HEK293T (cell line): ENCODE data around the gene POLE3.

ENCODE experiments used
- ARNT ChIP-seq: fragments of 450-650 bp; IDR thresholded peaks from 2 replicates; pipeline ENCODE4 v1.6.1; 2017; ENCODE audit warnings: mild to moderate bottlenecking
- BHLHE40 ChIP-seq: fragments of 450-650 bp; IDR thresholded peaks from 2 replicates; pipeline ENCODE4 v1.6.1; 2016; ENCODE audit warnings: mild to moderate bottlenecking, moderate library complexity, borderline replicate concordance
- FOXA1 ChIP-seq: fragments of 450-650 bp; IDR thresholded peaks from 2 replicates; pipeline ENCODE4 v1.6.1; 2016; ENCODE audit warnings: mild to moderate bottlenecking
- HDGF ChIP-seq: fragments of 450-650 bp; IDR thresholded peaks from 2 replicates; pipeline ENCODE4 v1.6.1; 2017; ENCODE audit warnings: antibody characterized with exemption, borderline replicate concordance
- LEF1 ChIP-seq: fragments of 450-650 bp; IDR thresholded peaks from 2 replicates; pipeline ENCODE4 v1.6.1; 2017; ENCODE audit warnings: mild to moderate bottlenecking, borderline replicate concordance
- PKNOX1 ChIP-seq: fragments of 450-650 bp; IDR thresholded peaks from 2 replicates; pipeline ENCODE4 v1.6.1; 2016
- SUZ12 ChIP-seq: fragments of 450-650 bp; IDR thresholded peaks from 2 replicates; pipeline ENCODE4 v1.6.1; 2016; ENCODE audit warnings: mild to moderate bottlenecking
- TARDBP ChIP-seq: fragments of 450-650 bp; IDR thresholded peaks from 2 replicates; pipeline ENCODE4 v1.6.1; 2016

DNA sequence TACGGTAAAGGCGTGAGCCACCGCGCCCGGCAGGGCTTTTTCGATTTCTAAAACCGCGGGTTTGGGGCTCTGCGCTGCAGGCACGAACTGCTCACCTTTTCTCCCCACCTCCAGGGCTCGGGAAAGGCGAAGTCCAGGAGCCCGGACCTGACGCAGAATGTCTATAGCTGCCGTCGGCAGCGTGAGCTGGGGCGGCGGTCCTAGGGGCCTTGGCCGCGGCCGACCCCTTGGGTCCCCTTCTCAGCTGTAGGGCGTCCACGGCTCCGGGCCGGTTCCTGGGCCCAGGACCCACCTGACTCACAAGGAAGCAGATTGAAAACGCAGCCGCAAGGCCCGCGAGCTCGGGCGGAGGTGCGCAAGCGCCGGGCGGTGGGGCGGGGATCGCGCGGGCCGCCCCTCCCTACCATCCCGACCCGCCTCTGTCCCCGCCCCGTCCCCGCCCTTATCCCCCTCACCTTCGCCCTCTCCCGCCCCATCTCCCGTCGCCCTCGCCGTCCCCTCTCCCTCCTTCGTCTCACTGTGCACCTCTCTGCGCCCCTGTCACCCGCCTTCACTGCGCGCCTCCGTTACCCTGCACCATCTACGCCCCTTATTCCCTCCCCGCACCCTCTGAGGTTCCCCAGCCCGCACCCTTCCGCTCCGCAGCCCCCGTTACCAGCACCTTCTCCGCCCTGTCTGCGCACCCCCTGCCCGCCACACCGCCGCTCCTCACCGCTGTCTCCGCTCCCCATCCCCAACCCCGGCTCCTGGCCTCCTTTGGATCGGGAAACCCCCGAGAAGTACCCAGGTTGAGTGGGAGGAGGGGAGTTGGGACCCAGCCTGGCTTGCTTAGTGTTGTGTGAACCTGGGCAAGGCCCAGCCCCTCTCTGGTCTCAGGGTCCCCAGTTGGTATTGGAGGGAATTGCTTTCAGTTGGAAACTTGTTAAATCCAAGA is 33.6 kb downstream of the POLE3 start, which contains the start of gene HDHD3:
- TF ChIP-seq FOXA1 (no peak), BHLHE40 (no peak), PKNOX1 (no peak), HDGF (no peak), ARNT (no peak), SUZ12 (no peak), TARDBP (no peak), LEF1 (no peak)
